Measurements from ENCODE around the gene HSPB8.

Gene HSPB8

GRCh38 chr12:119134284-119135072 is 44.3 kb upstream of the HSPB8 start:
- no peak overlapping the region for H3K27ac ChIP-seq (replicated peaks)
- no peak overlapping the region for H3K4me3 ChIP-seq (replicated peaks; ENCODE audit: insufficient read depth, low read length)
- DNase-seq (ENCODE audit: low read depth in 1 of 2, low spot score in 1 of 2): no peak
- no peak for TF ChIP-seq POLR2AphosphoS5 (IDR thresholded peaks at IDR 0.05; ENCODE audit: low read depth)
- TF ChIP-seq, protein P1, sequence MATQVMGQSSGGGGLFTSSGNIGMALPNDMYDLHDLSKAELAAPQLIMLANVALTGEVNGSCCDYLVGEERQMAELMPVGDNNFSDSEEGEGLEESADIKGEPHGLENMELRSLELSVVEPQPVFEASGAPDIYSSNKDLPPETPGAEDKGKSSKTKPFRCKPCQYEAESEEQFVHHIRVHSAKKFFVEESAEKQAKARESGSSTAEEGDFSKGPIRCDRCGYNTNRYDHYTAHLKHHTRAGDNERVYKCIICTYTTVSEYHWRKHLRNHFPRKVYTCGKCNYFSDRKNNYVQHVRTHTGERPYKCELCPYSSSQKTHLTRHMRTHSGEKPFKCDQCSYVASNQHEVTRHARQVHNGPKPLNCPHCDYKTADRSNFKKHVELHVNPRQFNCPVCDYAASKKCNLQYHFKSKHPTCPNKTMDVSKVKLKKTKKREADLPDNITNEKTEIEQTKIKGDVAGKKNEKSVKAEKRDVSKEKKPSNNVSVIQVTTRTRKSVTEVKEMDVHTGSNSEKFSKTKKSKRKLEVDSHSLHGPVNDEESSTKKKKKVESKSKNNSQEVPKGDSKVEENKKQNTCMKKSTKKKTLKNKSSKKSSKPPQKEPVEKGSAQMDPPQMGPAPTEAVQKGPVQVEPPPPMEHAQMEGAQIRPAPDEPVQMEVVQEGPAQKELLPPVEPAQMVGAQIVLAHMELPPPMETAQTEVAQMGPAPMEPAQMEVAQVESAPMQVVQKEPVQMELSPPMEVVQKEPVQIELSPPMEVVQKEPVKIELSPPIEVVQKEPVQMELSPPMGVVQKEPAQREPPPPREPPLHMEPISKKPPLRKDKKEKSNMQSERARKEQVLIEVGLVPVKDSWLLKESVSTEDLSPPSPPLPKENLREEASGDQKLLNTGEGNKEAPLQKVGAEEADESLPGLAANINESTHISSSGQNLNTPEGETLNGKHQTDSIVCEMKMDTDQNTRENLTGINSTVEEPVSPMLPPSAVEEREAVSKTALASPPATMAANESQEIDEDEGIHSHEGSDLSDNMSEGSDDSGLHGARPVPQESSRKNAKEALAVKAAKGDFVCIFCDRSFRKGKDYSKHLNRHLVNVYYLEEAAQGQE (IDR thresholded peaks at IDR 0.05; ENCODE audit: insufficient replicate concordance, low read depth): no peak
- TF ChIP-seq SPI1 (IDR thresholded peaks at IDR 0.05; ENCODE audit: borderline replicate concordance, low read depth): no peak
- TF ChIP-seq GABPA (IDR thresholded peaks at IDR 0.05; ENCODE audit: low read depth): no peak
- TF ChIP-seq CTCF (IDR thresholded peaks at IDR 0.05; ENCODE audit: insufficient read depth, low read length): no peak
- H3K27me3 ChIP-seq (ENCODE audit: insufficient read depth, poor library complexity, severe bottlenecking): no peaks in the 10 kb centered on the region

GRCh38 chr12:119136811-119137410 is 41.8 kb upstream of the HSPB8 start:
- no peaks in the 10 kb centered on the region for H3K27me3 ChIP-seq (ENCODE audit: insufficient read depth, poor library complexity, severe bottlenecking)
- no peak overlapping the region for H3K27ac ChIP-seq (replicated peaks)
- no peak overlapping the region for H3K4me3 ChIP-seq (replicated peaks; ENCODE audit: insufficient read depth, low read length)
- DNase-seq (ENCODE audit: low read depth in 1 of 2, low spot score in 1 of 2): no peak
- TF ChIP-seq, protein P1 (IDR thresholded peaks at IDR 0.05; ENCODE audit: insufficient replicate concordance, low read depth): no peak
- no peak for TF ChIP-seq GABPA (IDR thresholded peaks at IDR 0.05; ENCODE audit: low read depth)
- TF ChIP-seq POLR2AphosphoS5 (IDR thresholded peaks at IDR 0.05; ENCODE audit: low read depth): no peak
- TF ChIP-seq SPI1 (IDR thresholded peaks at IDR 0.05; ENCODE audit: borderline replicate concordance, low read depth): no peak
- no peak for TF ChIP-seq CTCF (IDR thresholded peaks at IDR 0.05; ENCODE audit: insufficient read depth, low read length)

- TF ChIP-seq CTCF (IDR thresholded peaks at IDR 0.05; ENCODE audit: insufficient read depth, low read length) (no peak), SPI1 (IDR thresholded peaks at IDR 0.05; ENCODE audit: borderline replicate concordance, low read depth) (no peak), GABPA (IDR thresholded peaks at IDR 0.05; ENCODE audit: low read depth) (no peak), POLR2AphosphoS5 (IDR thresholded peaks at IDR 0.05; ENCODE audit: low read depth) (no peak)
- TF ChIP-seq, protein P1 (IDR thresholded peaks at IDR 0.05; ENCODE audit: insufficient replicate concordance, low read depth): no peak
- no peak for DNase-seq (ENCODE audit: low read depth in 1 of 2, low spot score in 1 of 2)
- Histone ChIP-seq H3K27ac (replicated peaks) (no peak overlapping the region), H3K27me3 (ENCODE audit: insufficient read depth, poor library complexity, severe bottlenecking) (no peaks in the 10 kb centered on the region), H3K4me3 (replicated peaks; ENCODE audit: insufficient read depth, low read length) (no peak overlapping the region)
Measured at GRCh38 chr12:119139448-119139847, 39.3 kb upstream of the HSPB8 start.
